Fibroblast of gingiva (primary cell): ENCODE results near the gene KLB.

ENCODE experiments used
- DNase-seq: peaks from one replicate; pipeline ENCODE4 v3.0.0-alpha.2; 2011; ENCODE audit warnings: low read depth

KLB gene

GRCh38 chr4:39464886-39465501 lies 58.3 kb downstream of the KLB start:
- peak; percentile 59 for DNase-seq

- DNase-seq = peak; percentile 35
Measured at GRCh38 chr4:39466747-39467146, 60.0 kb downstream of the KLB start.

- no peak for DNase-seq
Measured at GRCh38 chr4:39467464-39467863, 60.7 kb downstream of the KLB start.

GRCh38 chr4:39469429-39470077 lies 62.8 kb downstream of the KLB start:
- DNase-seq = peak; percentile 85

GRCh38 chr4:39470402-39470801 lies 63.7 kb downstream of the KLB start:
- DNase-seq = no peak

GRCh38 chr4:39472396-39472795 lies 65.7 kb downstream of the KLB start:
- DNase-seq = peak; percentile 62

GRCh38 chr4:39476187-39476895 lies 69.6 kb downstream of the KLB start:
- DNase-seq = no peak

- DNase-seq = no peak
Measured at GRCh38 chr4:39480251-39480650, 73.5 kb downstream of the KLB start.

- no peak for DNase-seq
Measured at GRCh38 chr4:39480902-39481695, 74.4 kb downstream of the KLB start.

- DNase-seq = no peak
Measured at GRCh38 chr4:39484582-39485272, 78.0 kb downstream of the KLB start.

GRCh38 chr4:39486221-39486804 lies 79.6 kb downstream of the KLB start:
- no peak for DNase-seq

GRCh38 chr4:39490322-39490721 lies 83.6 kb downstream of the KLB start:
- DNase-seq = no peak

GRCh38 chr4:39494354-39494753 lies 87.6 kb downstream of the KLB start:
- no peak for DNase-seq

- no peak for DNase-seq
Measured at GRCh38 chr4:39495446-39496213, 88.9 kb downstream of the KLB start.

GRCh38 chr4:39497909-39498726 lies 91.4 kb downstream of the KLB start:
- peak; percentile 38 for DNase-seq

GRCh38 chr4:39498727-39499020 lies 91.9 kb downstream of the KLB start:
- DNase-seq = no peak
